Suprapubic skin (tissue), 4 donors: Measurements from ENCODE around the gene NOS1AP.

ENCODE experiments used
- EP300 ChIP-seq: sonication (generic); formaldehyde crosslinking; IDR thresholded peaks from one replicate; pipeline ENCODE4 v1.6.1; 2017; ENCODE audit warnings: antibody characterized with exemption
- POLR2A ChIP-seq, 2 donors: fragments of 450-650 bp; IDR thresholded peaks; one replicate each; pipeline ENCODE4 v1.6.1; 2017; ENCODE audit warnings: antibody characterized with exemption in 2 of 2, mild to moderate bottlenecking in 2 of 2, moderate library complexity in 2 of 2
- POLR2AphosphoS5 ChIP-seq, 3 donors: sonication (generic); formaldehyde crosslinking; IDR thresholded peaks; one replicate each; pipeline ENCODE4 v1.6.1; 2017; ENCODE audit warnings: antibody characterized with exemption in 3 of 3
- TF ChIP-seq, protein P1 (sequence below), 2 donors: fragments of 200-600 bp in 1 of 2; fragments of 450-650 bp in 1 of 2; sonication (generic) in 1 of 2; IDR thresholded peaks; one replicate each; pipeline ENCODE4 v1.5.1; 2016 to 2019; ENCODE audit warnings: antibody characterized with exemption in 2 of 2, mild to moderate bottlenecking in 1 of 2, moderate library complexity in 1 of 2

GRCh38 chr1:162067466-162067865 lies 2.0 kb upstream of the NOS1AP start:
- TF ChIP-seq, protein P1, sequence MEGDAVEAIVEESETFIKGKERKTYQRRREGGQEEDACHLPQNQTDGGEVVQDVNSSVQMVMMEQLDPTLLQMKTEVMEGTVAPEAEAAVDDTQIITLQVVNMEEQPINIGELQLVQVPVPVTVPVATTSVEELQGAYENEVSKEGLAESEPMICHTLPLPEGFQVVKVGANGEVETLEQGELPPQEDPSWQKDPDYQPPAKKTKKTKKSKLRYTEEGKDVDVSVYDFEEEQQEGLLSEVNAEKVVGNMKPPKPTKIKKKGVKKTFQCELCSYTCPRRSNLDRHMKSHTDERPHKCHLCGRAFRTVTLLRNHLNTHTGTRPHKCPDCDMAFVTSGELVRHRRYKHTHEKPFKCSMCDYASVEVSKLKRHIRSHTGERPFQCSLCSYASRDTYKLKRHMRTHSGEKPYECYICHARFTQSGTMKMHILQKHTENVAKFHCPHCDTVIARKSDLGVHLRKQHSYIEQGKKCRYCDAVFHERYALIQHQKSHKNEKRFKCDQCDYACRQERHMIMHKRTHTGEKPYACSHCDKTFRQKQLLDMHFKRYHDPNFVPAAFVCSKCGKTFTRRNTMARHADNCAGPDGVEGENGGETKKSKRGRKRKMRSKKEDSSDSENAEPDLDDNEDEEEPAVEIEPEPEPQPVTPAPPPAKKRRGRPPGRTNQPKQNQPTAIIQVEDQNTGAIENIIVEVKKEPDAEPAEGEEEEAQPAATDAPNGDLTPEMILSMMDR (IDR thresholded peaks at IDR 0.05) = no peak
- TF ChIP-seq EP300 (no peak), POLR2AphosphoS5 (IDR thresholded peaks at IDR 0.05) (no peak), POLR2A (IDR thresholded peaks at IDR 0.05) (no peak)
